HG03432 (cell line): ENCODE data around the gene TNNT3.

ENCODE experiments used
- ATAC-seq: cut with Tn5 transposase; IDR thresholded peaks from one replicate; pipeline ENCODE4 v1.9.1; 2021; ENCODE audit warnings: mild to moderate bottlenecking, moderate library complexity; ENCODE audit not compliant: unreplicated experiment

The TNNT3 gene

GRCh38 chr11:1947592-1948237, 28.2 kb downstream of the TNNT3 start:
- peak; percentile 27 for ATAC-seq

- no peak for ATAC-seq
These were observed 28.9 kb downstream of the TNNT3 start for GRCh38 chr11:1948389-1948788.

- ATAC-seq, result no peak
These were observed 29.8 kb downstream of the TNNT3 start for GRCh38 chr11:1949302-1949701.

GRCh38 chr11:1949922-1950321, 30.4 kb downstream of the TNNT3 start:
- ATAC-seq, result no peak

- no peak for ATAC-seq
These were observed 33.4 kb downstream of the TNNT3 start for GRCh38 chr11:1952806-1953482.

GRCh38 chr11:1953489-1954266, 34.2 kb downstream of the TNNT3 start:
- ATAC-seq, result no peak

- ATAC-seq, result no peak
These were observed 38.9 kb downstream of the TNNT3 start for GRCh38 chr11:1958367-1958766.

- no peak for ATAC-seq
These were observed 40.3 kb downstream of the TNNT3 start for GRCh38 chr11:1959786-1960185.

GRCh38 chr11:1963864-1964263, 44.4 kb downstream of the TNNT3 start:
- ATAC-seq, result no peak

- no peak for ATAC-seq
These were observed 44.8 kb downstream of the TNNT3 start for GRCh38 chr11:1964348-1964747.

GRCh38 chr11:1964955-1965354, 45.5 kb downstream of the TNNT3 start:
- ATAC-seq, result no peak

GRCh38 chr11:1966531-1966930, 47.0 kb downstream of the TNNT3 start:
- ATAC-seq, result no peak

GRCh38 chr11:1967641-1968225, 48.2 kb downstream of the TNNT3 start:
- no peak for ATAC-seq

- no peak for ATAC-seq
These were observed 49.0 kb downstream of the TNNT3 start for GRCh38 chr11:1968454-1969002.

GRCh38 chr11:1969035-1969434, 49.5 kb downstream of the TNNT3 start:
- no peak for ATAC-seq

GRCh38 chr11:1969776-1970175, 50.3 kb downstream of the TNNT3 start:
- no peak for ATAC-seq

GRCh38 chr11:1970956-1971355, 51.5 kb downstream of the TNNT3 start:
- ATAC-seq, result no peak

GRCh38 chr11:1975185-1975584, 55.7 kb downstream of the TNNT3 start:
- ATAC-seq, result no peak

- no peak for ATAC-seq
These were observed 59.4 kb downstream of the TNNT3 start for GRCh38 chr11:1978720-1979473.

GRCh38 chr11:1979607-1980006, 60.1 kb downstream of the TNNT3 start:
- ATAC-seq, result no peak
